GM23338 (cell line): Measurements from ENCODE around the gene ZEB2. TPM values are rescaled to one million over a fixed set of nuclear protein-coding genes. Genes with fewer than 3 reads are reported as not detected.

Source experiments
- ATAC-seq: fragments of 200-7000 bp; cut with Tn5 transposase; 3 replicates; pipeline ENCODE4 v1.9.1; 2020
- DNase-seq: peaks from one replicate; pipeline ENCODE4 v3.0.0-alpha.2; 2015; ENCODE audit warnings: low spot score
- H2AFZ ChIP-seq: fragments of 200-600 bp; sonication (generic); 2 replicates; pipeline ENCODE4 v1.8.0; 2016; ENCODE audit warnings: antibody characterized with exemption, mild to moderate bottlenecking, moderate library complexity
- H3F3A ChIP-seq: fragments of 200-600 bp; sonication (generic); replicated peaks from 2 replicates; pipeline ENCODE4 v1.8.0; 2017; ENCODE audit warnings: antibody characterized with exemption, mixed run types, low read depth
- H3K27ac ChIP-seq: fragments of 200-600 bp; sonication (generic); 2 replicates; pipeline ENCODE4 v1.6.1; 2016; ENCODE audit warnings: low read depth
- H3K27me3 ChIP-seq: fragments of 200-600 bp; sonication (generic); 2 replicates; pipeline ENCODE4 v1.8.0; 2016; ENCODE audit warnings: mild to moderate bottlenecking, mixed run types, moderate library complexity; ENCODE audit not compliant: insufficient read depth
- H3K36me3 ChIP-seq: fragments of 200-600 bp; sonication (generic); 2 replicates; pipeline ENCODE4 v1.8.0; 2016; ENCODE audit warnings: mild to moderate bottlenecking; ENCODE audit not compliant: insufficient read depth
- H3K4me1 ChIP-seq: fragments of 200-600 bp; sonication (generic); 2 replicates; pipeline ENCODE4 v1.8.0; 2016; ENCODE audit warnings: mild to moderate bottlenecking, moderate library complexity; ENCODE audit not compliant: insufficient read depth
- H3K4me2 ChIP-seq: fragments of 200-600 bp; sonication (generic); 2 replicates; pipeline ENCODE4 v1.7.1; 2017; ENCODE audit warnings: mixed run types
- H3K4me3 ChIP-seq: fragments of 200-600 bp; sonication (generic); 2 replicates; pipeline ENCODE4 v1.6.1; 2016; ENCODE audit warnings: mixed run types
- H3K79me2 ChIP-seq: fragments of 200-600 bp; sonication (generic); replicated peaks from 2 replicates; pipeline ENCODE4 v1.8.0; 2017; ENCODE audit warnings: mild to moderate bottlenecking; ENCODE audit not compliant: insufficient read depth
- H3K9me2 ChIP-seq: fragments of 200-600 bp; sonication (generic); 2 replicates; pipeline ENCODE4 v1.8.0; 2017; ENCODE audit not compliant: insufficient read depth
- H4K20me1 ChIP-seq: fragments of 200-600 bp; sonication (generic); replicated peaks from 2 replicates; pipeline ENCODE4 v1.8.0; 2017; ENCODE audit warnings: mild to moderate bottlenecking; ENCODE audit not compliant: insufficient read depth
- H3K27ac Mint-ChIP-seq: 2 replicates; pipeline ENCODE4 v1.8.0; 2020; ENCODE audit warnings: inconsistent platforms, mild to moderate bottlenecking, moderate library complexity, mixed read lengths
- H3K27me3 Mint-ChIP-seq: 3 replicates; pipeline ENCODE4 v1.8.0; 2022; ENCODE audit warnings: low read depth, mild to moderate bottlenecking, moderate library complexity, mixed read lengths, inconsistent platforms; ENCODE audit not compliant: insufficient read depth, poor library complexity
- H3K36me3 Mint-ChIP-seq: 3 replicates; pipeline ENCODE4 v1.8.0; 2021; ENCODE audit warnings: low read depth, mild to moderate bottlenecking, inconsistent platforms, moderate library complexity, mixed read lengths
- H3K4me1 Mint-ChIP-seq: 3 replicates; pipeline ENCODE4 v1.8.0; 2020; ENCODE audit warnings: mild to moderate bottlenecking, inconsistent platforms, mixed read lengths
- H3K4me3 Mint-ChIP-seq: 3 replicates; pipeline ENCODE4 v1.8.0; 2021; ENCODE audit warnings: moderate library complexity, mild to moderate bottlenecking, inconsistent platforms, mixed read lengths
- H3K9me3 Mint-ChIP-seq: 3 replicates; pipeline ENCODE4 v1.8.0; 2020; ENCODE audit warnings: moderate library complexity, mild to moderate bottlenecking, inconsistent platforms, mixed read lengths
- CREB1 ChIP-seq: fragments of 250-450 bp; sonication (Bioruptor Pico); IDR thresholded peaks from 2 replicates; pipeline ENCODE4 v1.5.0; 2020; ENCODE audit warnings: low read depth, mild to moderate bottlenecking, moderate library complexity
- ETS1 ChIP-seq: IDR thresholded peaks from 2 replicates; pipeline ENCODE4 v1.6.1; 2016; ENCODE audit warnings: antibody characterized with exemption
- EZH2phosphoT487 ChIP-seq: fragments of 200-600 bp; sonication (generic); IDR thresholded peaks from one replicate; pipeline ENCODE4 v1.8.1; 2018; ENCODE audit warnings: antibody characterized with exemption; ENCODE audit not compliant: unreplicated experiment
- JUNB ChIP-seq: IDR thresholded peaks from one replicate; pipeline ENCODE4 v1.6.1; 2016; ENCODE audit warnings: antibody characterized with exemption; ENCODE audit not compliant: unreplicated experiment
- NANOG ChIP-seq: IDR thresholded peaks from 2 replicates; pipeline ENCODE4 v1.6.1; 2016; ENCODE audit warnings: antibody characterized with exemption, borderline replicate concordance
- REST ChIP-seq: IDR thresholded peaks from one replicate; pipeline ENCODE4 v1.6.1; 2018; ENCODE audit warnings: antibody characterized with exemption; ENCODE audit not compliant: unreplicated experiment
- STAT1 ChIP-seq: IDR thresholded peaks from one replicate; pipeline ENCODE4 v1.6.1; 2016; ENCODE audit warnings: antibody characterized with exemption; ENCODE audit not compliant: unreplicated experiment
- ZNF114 ChIP-seq: fragments of 250-450 bp; sonication (Bioruptor Pico); IDR thresholded peaks from 2 replicates; pipeline ENCODE4 v1.5.0; 2020; ENCODE audit warnings: mild to moderate bottlenecking, moderate library complexity
- polyA plus RNA-seq: library from polyadenylated mRNA; unstranded; fragments of >200 nt; fragmentation: Nextera tagmentation; extraction: Ambion mirVana; gene quantifications from 2 replicates; pipeline ENCODE4 v1.2.1, GENCODE V29; 2016
- total RNA-seq: library from RNA; depleted of rRNA; stranded (reverse); fragments of >200 nt; shearing (Covaris generic); gene quantifications from 2 replicates; pipeline ENCODE4 v1.2.3, GENCODE V29; 2014
- TF ChIP-seq, protein P1 (sequence below), 2 experiments: fragments of 200-600 bp in 1 of 2; sonication (generic) in 1 of 2; conservative IDR thresholded peaks; 2 replicates each; pipeline versions ENCODE4 v1.5.1 to v1.6.1; 2016 to 2017; ENCODE audit warnings: antibody characterized with exemption in 2 of 2, low read depth in 2 of 2, mild to moderate bottlenecking in 2 of 2, moderate library complexity in 1 of 2

ZEB2 gene
- total and polyA plus RNA-seq, 2 experiments from 2014 or later = 0.45 TPM; not detected in 1

GRCh38 chr2:144541396-144541795 lies 21.5 kb upstream of the ZEB2 start (continued):
- TF ChIP-seq REST (no peak), EZH2phosphoT487 (no peak), JUNB (no peak), STAT1 (no peak), CREB1 (CRISPR knock-in tag) (no peak), ETS1 (no peak)
- TF ChIP-seq, protein P1, sequence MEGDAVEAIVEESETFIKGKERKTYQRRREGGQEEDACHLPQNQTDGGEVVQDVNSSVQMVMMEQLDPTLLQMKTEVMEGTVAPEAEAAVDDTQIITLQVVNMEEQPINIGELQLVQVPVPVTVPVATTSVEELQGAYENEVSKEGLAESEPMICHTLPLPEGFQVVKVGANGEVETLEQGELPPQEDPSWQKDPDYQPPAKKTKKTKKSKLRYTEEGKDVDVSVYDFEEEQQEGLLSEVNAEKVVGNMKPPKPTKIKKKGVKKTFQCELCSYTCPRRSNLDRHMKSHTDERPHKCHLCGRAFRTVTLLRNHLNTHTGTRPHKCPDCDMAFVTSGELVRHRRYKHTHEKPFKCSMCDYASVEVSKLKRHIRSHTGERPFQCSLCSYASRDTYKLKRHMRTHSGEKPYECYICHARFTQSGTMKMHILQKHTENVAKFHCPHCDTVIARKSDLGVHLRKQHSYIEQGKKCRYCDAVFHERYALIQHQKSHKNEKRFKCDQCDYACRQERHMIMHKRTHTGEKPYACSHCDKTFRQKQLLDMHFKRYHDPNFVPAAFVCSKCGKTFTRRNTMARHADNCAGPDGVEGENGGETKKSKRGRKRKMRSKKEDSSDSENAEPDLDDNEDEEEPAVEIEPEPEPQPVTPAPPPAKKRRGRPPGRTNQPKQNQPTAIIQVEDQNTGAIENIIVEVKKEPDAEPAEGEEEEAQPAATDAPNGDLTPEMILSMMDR (conservative IDR thresholded peaks at IDR 0.05; ENCODE audit: low read depth in 2 of 2) = no peak

GRCh38 chr2:144539289-144539782 lies 19.4 kb upstream of the ZEB2 start:
- H3K27ac ChIP-seq = no peak overlapping the region
- no peak for DNase-seq
- H3K4me1 Mint-ChIP-seq = peaks cover 6% of the 10 kb centered on the region
- H3K27me3 ChIP-seq = no peaks in the 10 kb centered on the region
- peaks cover 2% of the 10 kb centered on the region for H3K27me3 Mint-ChIP-seq
- no peaks in the 10 kb centered on the region for H3F3A ChIP-seq
- no peak for ATAC-seq
- no peaks in the 10 kb centered on the region; the same call in 1 of the 2 replicates for H3K4me1 ChIP-seq
- no peak overlapping the region for H3K4me2 ChIP-seq
- H3K27ac Mint-ChIP-seq = no peak overlapping the region
- no peak overlapping the region for H3K4me3 ChIP-seq
- no peaks in the 10 kb centered on the region for H3K36me3 Mint-ChIP-seq
- H3K9me2 ChIP-seq = no peaks in the 10 kb centered on the region
- peaks cover 2% of the 10 kb centered on the region; the same call in 1 of the 3 replicates for H3K9me3 Mint-ChIP-seq
- H3K36me3 ChIP-seq = no peaks in the 10 kb centered on the region
- no peaks in the 10 kb centered on the region for H4K20me1 ChIP-seq
- H3K79me2 ChIP-seq = no peaks in the 10 kb centered on the region
- no peak overlapping the region for H2AFZ ChIP-seq
- no peak overlapping the region for H3K4me3 Mint-ChIP-seq
- TF ChIP-seq, protein P1 (conservative IDR thresholded peaks at IDR 0.05; ENCODE audit: low read depth in 2 of 2) = no peak
- TF ChIP-seq JUNB = no peak
- no peak for TF ChIP-seq EZH2phosphoT487
- TF ChIP-seq CREB1 (CRISPR knock-in tag) = no peak
- TF ChIP-seq NANOG = no peak
- TF ChIP-seq ZNF114 (CRISPR knock-in tag) = no peak
- no peak for TF ChIP-seq REST
